T-helper 2 cell treated with Interferon-gamma antibody and Interleukin-4, amounts not matched to agents 100 ng/mL and 5 ng/mL, for 36 hours (primary cell): Measurements from ENCODE around the gene ATP5PD. TPM values are rescaled to one million over a fixed set of nuclear protein-coding genes. Genes with fewer than 3 reads are reported as not detected.

Source experiments
- intact Hi-C: fragments of 100-400 bp; cut with micrococcal nuclease; formaldehyde crosslinking; loops from one replicate; pipeline ENCODE4 v1.15.1; 2023
- total RNA-seq: library from RNA; stranded (reverse); gene quantifications from 2 replicates; pipeline ENCODE4 v1.2.3, GENCODE V29; 2022

The ATP5PD gene
- total RNA-seq, 1 donor from 2014 or later, result 208 TPM

- intact Hi-C loops, result no loop called here
Measured at GRCh38 chr17:75001915-75002843, 44.6 kb downstream of the ATP5PD start.

DNA sequence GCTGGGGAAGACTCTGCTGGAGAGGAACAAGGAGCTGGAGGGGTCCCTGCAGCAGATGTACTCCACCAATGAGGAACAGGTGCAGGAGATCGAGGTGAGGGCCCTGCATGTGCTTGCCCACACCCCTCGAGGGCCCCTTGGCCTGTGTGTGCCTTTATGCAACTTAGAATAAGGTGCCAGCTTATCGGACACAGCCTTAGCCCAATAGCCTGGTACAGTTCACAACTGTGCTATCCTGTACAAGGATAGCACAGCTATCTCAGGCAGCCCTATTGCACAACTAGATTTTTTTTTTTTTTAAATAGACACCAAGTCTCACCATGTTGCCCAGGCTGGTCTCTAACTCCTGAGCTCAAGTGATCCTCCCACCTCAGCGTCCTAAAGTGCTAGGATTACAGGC lies 47.2 kb downstream of the ATP5PD start:
- intact Hi-C loops, result no loop called here

DNA sequence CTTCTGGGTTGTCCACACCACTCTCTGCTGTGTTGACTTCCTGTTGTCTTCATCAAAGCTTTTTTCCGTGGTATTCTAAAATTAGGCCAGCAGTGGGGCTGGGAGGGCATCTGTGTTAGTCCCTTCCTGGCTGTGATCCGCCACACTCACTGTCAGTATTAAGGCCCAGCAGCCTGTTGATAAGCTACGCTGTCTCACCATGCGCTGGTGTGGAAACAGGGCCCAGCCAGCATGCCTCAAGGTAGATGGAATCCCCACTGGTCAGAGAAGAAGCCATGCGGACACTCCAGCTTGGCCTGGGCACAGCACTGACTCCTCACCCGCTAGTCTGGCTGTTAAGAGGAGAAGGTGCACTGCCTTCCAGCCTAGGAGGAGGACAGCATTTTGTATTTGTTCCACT lies 48.0 kb downstream of the ATP5PD start:
- intact Hi-C loops, result no loop called here

DNA sequence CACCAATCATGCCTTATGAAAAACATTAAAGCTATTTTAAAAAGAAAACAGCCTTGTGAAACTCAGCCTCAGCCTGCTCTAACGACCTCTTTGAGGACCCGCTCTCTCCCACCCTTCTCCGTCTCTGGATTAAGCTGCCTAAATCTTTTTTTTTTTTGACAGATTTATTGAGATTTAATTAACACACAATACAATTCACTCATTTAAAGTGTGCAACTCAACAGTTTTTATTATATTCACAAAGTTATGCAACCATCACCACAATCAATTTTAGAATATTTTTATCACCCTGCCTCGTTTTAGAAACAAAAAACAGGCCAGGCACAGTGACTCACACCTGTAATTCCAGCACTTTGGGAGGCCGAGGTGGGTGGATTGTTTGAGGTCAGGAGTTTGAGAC lies 50.9 kb downstream of the ATP5PD start:
- intact Hi-C loops, result no loop called here

DNA sequence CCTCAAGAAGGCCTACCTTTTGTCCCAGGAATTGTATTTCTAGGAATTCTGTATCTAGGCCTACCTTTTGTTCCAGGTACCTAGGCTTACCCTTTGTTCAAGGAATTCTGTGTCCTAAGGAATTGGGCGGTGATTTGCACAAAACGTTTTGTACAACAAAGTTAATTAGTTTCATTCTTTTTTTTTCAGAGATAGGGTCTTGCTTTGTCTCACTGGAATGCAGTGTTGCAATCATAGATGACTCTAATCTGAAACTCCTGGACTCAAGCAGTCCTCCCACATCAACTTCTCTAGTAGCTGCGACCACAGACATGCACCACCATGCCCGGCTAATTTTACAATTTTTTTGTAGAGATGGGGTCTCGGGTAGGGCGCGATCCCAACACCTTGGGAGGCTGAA lies 52.3 kb downstream of the ATP5PD start:
- intact Hi-C loops, result no loop called here

GRCh38 chr17:74992223-74992622 lies 54.5 kb downstream of the ATP5PD start:
- intact Hi-C loops, result no loop called here

DNA sequence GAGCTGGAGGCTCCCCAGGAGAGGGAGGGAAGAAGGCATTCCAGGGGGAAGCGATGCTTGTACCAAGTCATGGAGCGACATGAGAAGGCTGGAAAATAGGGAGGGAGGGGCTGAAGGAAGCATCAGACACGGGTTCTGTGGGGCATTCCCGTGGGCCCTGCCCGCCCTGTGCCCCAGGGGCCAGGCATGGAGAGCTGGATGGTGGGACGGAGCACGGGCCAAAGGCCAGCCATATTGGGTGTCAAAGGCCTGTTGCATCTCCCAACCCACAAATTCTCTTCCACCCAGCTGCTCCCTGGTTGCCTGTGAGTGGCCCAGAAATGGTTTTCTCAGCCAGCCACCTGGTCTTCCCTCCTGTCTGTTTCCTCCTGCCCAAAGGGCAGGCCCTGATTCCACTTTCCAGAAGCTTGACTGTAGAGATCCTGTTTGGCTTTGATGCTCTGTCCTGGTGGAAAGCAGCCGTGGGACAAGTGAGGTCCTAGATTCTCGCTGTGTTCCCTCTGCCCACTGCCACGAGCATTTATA lies 56.1 kb downstream of the ATP5PD start:
- intact Hi-C loops, result no loop called here

Other genes starting within 250 kb of the ATP5PD start
- 0.11 and 0.20 TPM in 2 replicates for gene GRIN2C, start 187.1 kb downstream of the ATP5PD start, total RNA-seq
- gene FDXR, start 174.0 kb downstream of the ATP5PD start, total RNA-seq, result 32.2 and 33.0 TPM in 2 replicates
- gene FADS6, start 153.3 kb downstream of the ATP5PD start, total RNA-seq, result not detected in 2 replicates
- not detected in 2 replicates for gene USH1G, start 123.7 kb downstream of the ATP5PD start, total RNA-seq
- not detected in 2 replicates for gene OTOP2, start 122.7 kb downstream of the ATP5PD start, total RNA-seq
- not detected in 2 replicates for gene OTOP3, start 111.1 kb downstream of the ATP5PD start, total RNA-seq
- gene HID1, start 74.2 kb downstream of the ATP5PD start, total RNA-seq, result 0.34 and 0.59 TPM in 2 replicates
- 0.64 and 0.73 TPM in 2 replicates for gene CDR2L, start 59.3 kb downstream of the ATP5PD start, total RNA-seq
- 52.9 and 55.5 TPM in 2 replicates for gene MRPL58, start 34.3 kb downstream of the ATP5PD start, total RNA-seq
- 17.2 and 17.5 TPM in 2 replicates for gene KCTD2, start 256 bp upstream of the ATP5PD start, total RNA-seq
- gene SLC16A5, start 41.0 kb upstream of the ATP5PD start, total RNA-seq, result 6.3 and 8.7 TPM in 2 replicates
- gene ARMC7, start 63.0 kb upstream of the ATP5PD start, total RNA-seq, result 15.7 and 16.3 TPM in 2 replicates
- 55.2 and 61.0 TPM in 2 replicates for gene NT5C, start 84.8 kb upstream of the ATP5PD start, total RNA-seq
- 252 and 259 TPM in 2 replicates for gene JPT1, start 107.5 kb upstream of the ATP5PD start, total RNA-seq
- gene SUMO2, start 136.0 kb upstream of the ATP5PD start, total RNA-seq, result 545 and 551 TPM in 2 replicates
- gene NUP85, start 158.7 kb upstream of the ATP5PD start, total RNA-seq, result 114 and 118 TPM in 2 replicates
- 70.6 and 77.2 TPM in 2 replicates for gene GGA3, start 214.6 kb upstream of the ATP5PD start, total RNA-seq
- gene MRPS7, start 214.9 kb upstream of the ATP5PD start, total RNA-seq, result 66.4 and 72.0 TPM in 2 replicates
- gene MIF4GD, start 224.3 kb upstream of the ATP5PD start, total RNA-seq, result 41.6 and 43.0 TPM in 2 replicates
- 45.8 and 47.6 TPM in 2 replicates for gene SLC25A19, start 242.5 kb upstream of the ATP5PD start, total RNA-seq